ENCODE measurements around the gene C2CD4D.

C2CD4D gene

GRCh38 chr1:151840421-151840820 is 801 bp upstream of the C2CD4D start:
- no peak for DNase-seq (ENCODE audit: low read depth)
- no peak for TF ChIP-seq CTCF (IDR thresholded peaks at IDR 0.05; ENCODE audit: low read length, missing control alignments)
- H3K4me3 ChIP-seq (replicated peaks; ENCODE audit: low read depth, low read length), result no peak overlapping the region

- TF ChIP-seq CTCF (IDR thresholded peaks at IDR 0.05; ENCODE audit: low read length, missing control alignments), result no peak
- H3K4me3 ChIP-seq (replicated peaks; ENCODE audit: low read depth, low read length), result no peak overlapping the region
- DNase-seq (ENCODE audit: low read depth), result no peak
These were observed 573 bp downstream of the C2CD4D start for GRCh38 chr1:151839082-151839412.

GRCh38 chr1:151838222-151839081 is 1.2 kb downstream of the C2CD4D start:
- peak overlapping the region; percentile 5 for H3K4me3 ChIP-seq (replicated peaks; ENCODE audit: low read depth, low read length)
- TF ChIP-seq CTCF (IDR thresholded peaks at IDR 0.05; ENCODE audit: low read length, missing control alignments), result no peak
- DNase-seq (ENCODE audit: low read depth), result no peak

GRCh38 chr1:151837884-151838221 is 1.8 kb downstream of the C2CD4D start:
- TF ChIP-seq CTCF (IDR thresholded peaks at IDR 0.05; ENCODE audit: low read length, missing control alignments), result no peak
- no peak overlapping the region for H3K4me3 ChIP-seq (replicated peaks; ENCODE audit: low read depth, low read length)
- no peak for DNase-seq (ENCODE audit: low read depth)

- no peak overlapping the region for H3K4me3 ChIP-seq (replicated peaks; ENCODE audit: low read depth, low read length)
- no peak for DNase-seq (ENCODE audit: low read depth)
- no peak for TF ChIP-seq CTCF (IDR thresholded peaks at IDR 0.05; ENCODE audit: low read length, missing control alignments)
These were observed 2.4 kb downstream of the C2CD4D start for GRCh38 chr1:151837197-151837596.

GRCh38 chr1:151835596-151835995 is 4.0 kb downstream of the C2CD4D start:
- DNase-seq (ENCODE audit: low read depth), result no peak
- no peak overlapping the region for H3K4me3 ChIP-seq (replicated peaks; ENCODE audit: low read depth, low read length)
- no peak for TF ChIP-seq CTCF (IDR thresholded peaks at IDR 0.05; ENCODE audit: low read length, missing control alignments)

GRCh38 chr1:151834239-151834638 is 5.4 kb downstream of the C2CD4D start:
- no peak overlapping the region for H3K4me3 ChIP-seq (replicated peaks; ENCODE audit: low read depth, low read length)
- no peak for DNase-seq (ENCODE audit: low read depth)
- TF ChIP-seq CTCF (IDR thresholded peaks at IDR 0.05; ENCODE audit: low read length, missing control alignments), result no peak
